Activated naive CD4-positive, alpha-beta T cell treated with anti-CD3 and anti-CD28 coated beads, Interleukin-2, amount 50 U/mL, for 24 hours (primary cell): ENCODE measurements around the gene UVRAG.
"Not testable (repeated sequence)": the region's sequence is repeated elsewhere in the genome, so short reads cannot be mapped to it uniquely, and the experiment has no call there.

Experiments
- H3K27ac Mint-ChIP-seq: one replicate; pipeline ENCODE4 v1.8.0; 2021; ENCODE audit warnings: mild to moderate bottlenecking, mixed read lengths
- H3K27me3 Mint-ChIP-seq: one replicate; pipeline ENCODE4 v1.8.0; 2021; ENCODE audit warnings: mixed read lengths
- H3K36me3 Mint-ChIP-seq: one replicate; pipeline ENCODE4 v1.8.0; 2021; ENCODE audit warnings: mixed read lengths
- H3K4me1 Mint-ChIP-seq: one replicate; pipeline ENCODE4 v1.8.0; 2021; ENCODE audit warnings: mixed read lengths
- H3K4me3 Mint-ChIP-seq: one replicate; pipeline ENCODE4 v1.8.0; 2021; ENCODE audit warnings: mild to moderate bottlenecking, mixed read lengths
- H3K9me3 Mint-ChIP-seq: one replicate; pipeline ENCODE4 v1.8.0; 2021; ENCODE audit warnings: mixed read lengths

Gene UVRAG

GRCh38 chr11:76067099-76067498, 252.1 kb downstream of the UVRAG start:
- Mint-ChIP-seq H3K9me3 (no peaks in the 10 kb centered on the region), H3K27me3 (no peaks in the 10 kb centered on the region), H3K4me1 (no peaks in the 10 kb centered on the region), H3K36me3 (peaks cover 21% of the 10 kb centered on the region), H3K27ac (no peak overlapping the region), H3K4me3 (no peak overlapping the region)

DNA sequence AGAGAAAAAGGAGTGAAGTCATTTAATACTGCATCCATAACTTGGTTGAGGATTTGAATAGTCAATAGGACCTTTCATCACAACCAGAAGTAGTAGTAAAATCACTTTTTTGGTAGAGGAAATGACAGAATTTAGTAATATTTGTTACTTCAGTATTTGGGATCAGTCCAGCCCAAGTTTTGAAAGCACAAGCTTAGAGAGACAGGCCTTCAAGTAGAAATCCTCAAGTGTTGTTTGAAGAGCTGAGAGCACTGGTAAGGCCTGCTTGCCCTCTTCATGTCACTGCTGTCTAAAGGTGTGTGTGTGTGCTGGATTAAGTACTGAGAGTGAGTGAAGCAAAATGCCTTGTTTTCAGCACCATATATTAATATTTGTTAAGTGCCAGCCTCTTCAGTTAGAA, 254.0 kb downstream of the UVRAG start:
- no peak overlapping the region for H3K27ac Mint-ChIP-seq
- H3K36me3 Mint-ChIP-seq, result peaks cover 22% of the 10 kb centered on the region
- H3K4me3 Mint-ChIP-seq, result no peak overlapping the region
- no peaks in the 10 kb centered on the region for H3K9me3 Mint-ChIP-seq
- H3K4me1 Mint-ChIP-seq, result no peaks in the 10 kb centered on the region
- H3K27me3 Mint-ChIP-seq, result no peaks in the 10 kb centered on the region

DNA sequence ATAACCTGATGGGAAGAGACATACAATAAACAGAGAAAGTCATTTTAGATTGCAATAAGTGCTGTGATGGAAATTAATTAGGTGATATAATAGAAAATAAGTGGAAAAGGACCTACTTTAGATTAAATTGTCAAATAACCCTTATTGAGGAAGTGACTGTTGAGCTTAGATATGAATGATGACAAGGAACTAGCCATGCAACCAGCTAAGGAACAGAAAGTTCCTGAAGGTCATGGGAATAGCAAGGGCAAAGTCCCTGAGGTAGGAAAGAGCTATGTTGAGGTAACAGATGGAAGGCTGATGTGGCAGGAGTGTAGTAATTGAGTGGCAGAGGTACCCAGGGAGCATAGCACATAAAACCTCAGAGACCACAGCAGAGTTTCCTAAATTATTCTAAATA, 256.1 kb downstream of the UVRAG start:
- H3K27me3 Mint-ChIP-seq, result no peaks in the 10 kb centered on the region
- no peaks in the 10 kb centered on the region for H3K9me3 Mint-ChIP-seq
- no peak overlapping the region for H3K27ac Mint-ChIP-seq
- H3K4me1 Mint-ChIP-seq, result peaks cover 8% of the 10 kb centered on the region
- H3K4me3 Mint-ChIP-seq, result no peak overlapping the region
- peaks cover 29% of the 10 kb centered on the region for H3K36me3 Mint-ChIP-seq

DNA sequence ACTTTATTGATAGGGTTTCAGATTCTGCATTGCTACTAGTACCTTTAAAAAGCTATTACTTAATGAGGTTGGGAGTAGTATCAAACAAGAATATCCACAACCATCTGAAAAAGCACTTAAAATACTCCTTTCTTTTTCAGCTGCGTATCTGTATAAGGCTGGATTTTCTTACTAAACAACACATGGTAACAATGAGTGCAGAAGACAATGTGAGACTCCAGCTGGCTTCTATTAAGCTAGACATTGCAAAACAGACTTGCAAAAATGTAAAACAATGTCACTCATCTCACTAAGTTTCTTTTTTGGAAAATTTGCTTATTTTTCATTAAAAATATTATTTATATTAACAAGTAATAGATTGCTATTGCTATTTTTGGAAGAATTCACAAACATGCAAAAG, 258.7 kb downstream of the UVRAG start:
- no peak overlapping the region for H3K4me3 Mint-ChIP-seq
- H3K4me1 Mint-ChIP-seq, result peaks cover 18% of the 10 kb centered on the region
- no peaks in the 10 kb centered on the region for H3K9me3 Mint-ChIP-seq
- H3K27ac Mint-ChIP-seq, result no peak overlapping the region
- H3K27me3 Mint-ChIP-seq, result no peaks in the 10 kb centered on the region
- H3K36me3 Mint-ChIP-seq, result peaks cover 22% of the 10 kb centered on the region

- peaks cover 23% of the 10 kb centered on the region for H3K36me3 Mint-ChIP-seq
- H3K27me3 Mint-ChIP-seq, result no peaks in the 10 kb centered on the region
- peaks cover 18% of the 10 kb centered on the region for H3K4me1 Mint-ChIP-seq
- H3K9me3 Mint-ChIP-seq, result no peaks in the 10 kb centered on the region
- H3K27ac Mint-ChIP-seq, result peak overlapping the region; percentile 43
- no peak overlapping the region for H3K4me3 Mint-ChIP-seq
These were observed 259.4 kb downstream of the UVRAG start for GRCh38 chr11:76074148-76075095.

DNA sequence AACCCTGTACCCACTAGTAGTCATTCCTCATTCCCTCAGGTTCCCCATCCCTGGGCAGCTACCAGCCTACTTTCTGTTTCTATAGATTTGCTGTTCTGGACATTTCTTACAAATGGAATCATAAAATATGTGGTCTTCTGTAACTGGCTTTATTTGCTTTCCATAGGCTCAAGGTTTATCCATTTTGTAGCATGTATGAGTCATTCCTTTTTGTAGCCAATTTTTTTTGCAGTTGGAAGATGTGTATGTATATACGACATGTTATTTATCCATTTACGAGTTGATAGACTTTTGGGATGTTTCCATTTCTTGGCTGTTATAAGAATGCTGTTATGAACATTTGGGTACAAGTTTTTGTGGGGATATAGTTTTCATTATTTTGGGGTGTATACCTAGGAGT, 260.7 kb downstream of the UVRAG start:
- no peaks in the 10 kb centered on the region for H3K27me3 Mint-ChIP-seq
- peaks cover 22% of the 10 kb centered on the region for H3K36me3 Mint-ChIP-seq
- H3K9me3 Mint-ChIP-seq, result no peaks in the 10 kb centered on the region
- H3K4me1 Mint-ChIP-seq, result peaks cover 21% of the 10 kb centered on the region
- H3K27ac Mint-ChIP-seq, result no peak overlapping the region
- H3K4me3 Mint-ChIP-seq, result no peak overlapping the region

DNA sequence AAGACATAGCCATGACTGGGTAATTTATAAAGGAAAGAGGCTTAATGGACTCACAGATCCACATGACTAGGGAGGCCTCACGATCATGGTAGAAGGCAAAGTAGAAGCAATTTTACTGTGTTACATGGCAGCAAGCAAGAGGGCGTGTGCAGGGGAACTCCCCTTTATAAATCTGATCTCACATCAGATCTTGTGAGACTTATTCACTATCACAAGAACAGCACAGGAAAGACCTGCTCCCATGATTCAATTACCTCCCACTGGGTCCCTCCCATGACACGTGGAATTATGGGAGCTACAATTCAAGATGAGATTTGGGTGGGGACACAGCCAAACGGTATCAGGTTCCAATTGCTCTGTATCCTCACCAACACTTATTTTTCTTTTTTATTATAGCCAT, 261.2 kb downstream of the UVRAG start:
- H3K27me3 Mint-ChIP-seq, H3K27ac Mint-ChIP-seq, H3K4me3 Mint-ChIP-seq, H3K9me3 Mint-ChIP-seq: not testable (repeated sequence)
- peaks cover 23% of the 10 kb centered on the region for H3K36me3 Mint-ChIP-seq
- H3K4me1 Mint-ChIP-seq, result peaks cover 21% of the 10 kb centered on the region

- Mint-ChIP-seq H3K36me3 (peaks cover 20% of the 10 kb centered on the region), H3K27me3 (no peaks in the 10 kb centered on the region), H3K27ac (no peak overlapping the region), H3K9me3 (no peaks in the 10 kb centered on the region), H3K4me1 (peaks cover 21% of the 10 kb centered on the region), H3K4me3 (no peak overlapping the region)
These were observed 261.7 kb downstream of the UVRAG start for GRCh38 chr11:76076749-76077148.

- H3K27me3 Mint-ChIP-seq, result no peaks in the 10 kb centered on the region
- H3K27ac Mint-ChIP-seq, result no peak overlapping the region
- H3K36me3 Mint-ChIP-seq, result peaks cover 17% of the 10 kb centered on the region
- H3K4me3 Mint-ChIP-seq, result no peak overlapping the region
- H3K9me3 Mint-ChIP-seq, result no peaks in the 10 kb centered on the region
- peaks cover 21% of the 10 kb centered on the region for H3K4me1 Mint-ChIP-seq
These were observed 262.7 kb downstream of the UVRAG start for GRCh38 chr11:76077575-76078150.

- not testable (repeated sequence) for H3K9me3 Mint-ChIP-seq, H3K27ac Mint-ChIP-seq, H3K27me3 Mint-ChIP-seq
These were observed 266.1 kb downstream of the UVRAG start for GRCh38 chr11:76081084-76081483.

GRCh38 chr11:76083563-76084451, 268.8 kb downstream of the UVRAG start:
- H3K9me3 Mint-ChIP-seq, result no peaks in the 10 kb centered on the region
- H3K4me3 Mint-ChIP-seq, result no peak overlapping the region
- H3K27ac Mint-ChIP-seq, result no peak overlapping the region

More at GRCh38 chr11:76081084-76081483, 266.1 kb downstream of the UVRAG start:
- H3K4me1 Mint-ChIP-seq, result peaks cover 13% of the 10 kb centered on the region
- not testable (repeated sequence) for H3K36me3 Mint-ChIP-seq, H3K4me3 Mint-ChIP-seq

GRCh38 chr11:76085270-76085669, 270.3 kb downstream of the UVRAG start:
- Mint-ChIP-seq H3K27ac (no peak overlapping the region), H3K9me3 (peaks cover 2% of the 10 kb centered on the region), H3K4me1 (no peaks in the 10 kb centered on the region), H3K4me3 (no peak overlapping the region), H3K27me3 (no peaks in the 10 kb centered on the region), H3K36me3 (peaks cover 20% of the 10 kb centered on the region)

More at GRCh38 chr11:76083563-76084451, 268.8 kb downstream of the UVRAG start:
- Mint-ChIP-seq H3K36me3 (peaks cover 17% of the 10 kb centered on the region), H3K27me3 (no peaks in the 10 kb centered on the region), H3K4me1 (peaks cover 3% of the 10 kb centered on the region)

DNA sequence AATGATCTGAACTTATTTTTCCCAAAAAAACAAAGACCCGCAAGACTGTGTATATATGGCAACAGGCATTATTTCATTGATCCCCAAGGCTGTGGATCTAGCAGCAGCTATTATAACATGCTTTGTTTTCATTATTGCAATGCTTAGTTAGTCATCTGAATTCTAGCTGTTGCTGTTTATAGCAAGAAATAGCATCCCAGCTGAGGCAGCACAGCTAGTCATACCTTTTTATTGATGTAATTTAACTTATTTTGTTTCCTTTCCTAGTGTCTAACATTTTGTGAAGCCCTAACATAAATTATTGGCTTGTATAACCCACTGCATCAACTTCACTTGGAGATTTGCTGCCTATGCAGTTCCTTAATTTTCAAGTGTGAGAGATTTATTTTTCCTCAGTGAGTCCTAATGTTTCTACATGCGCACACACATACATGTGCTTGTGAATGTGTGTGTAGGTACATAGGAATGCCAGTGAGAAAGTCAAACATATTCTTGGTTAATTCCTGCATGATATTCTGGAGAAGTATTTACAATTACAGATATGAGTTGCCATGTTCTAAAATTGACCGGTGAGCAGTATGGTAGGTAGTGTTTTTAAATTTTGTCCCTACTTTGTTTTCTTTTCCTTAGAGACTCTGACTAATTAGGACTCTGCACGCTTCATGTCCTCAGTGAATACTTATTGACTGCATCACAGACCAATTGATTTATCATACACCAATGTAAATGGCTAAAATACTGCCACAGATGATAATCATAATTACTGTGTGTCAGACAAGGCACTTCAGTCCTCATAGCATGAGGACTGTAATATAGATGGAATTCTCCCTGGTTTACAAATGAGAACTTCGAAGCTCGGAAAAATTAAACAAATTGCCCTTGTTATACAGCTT, 272.0 kb downstream of the UVRAG start:
- Mint-ChIP-seq H3K36me3 (peaks cover 30% of the 10 kb centered on the region), H3K4me3 (no peak overlapping the region), H3K9me3 (peaks cover 16% of the 10 kb centered on the region), H3K27me3 (no peaks in the 10 kb centered on the region), H3K4me1 (no peaks in the 10 kb centered on the region), H3K27ac (no peak overlapping the region)

- H3K9me3 Mint-ChIP-seq, result peaks cover 16% of the 10 kb centered on the region
- H3K36me3 Mint-ChIP-seq, result peaks cover 32% of the 10 kb centered on the region
- no peaks in the 10 kb centered on the region for H3K4me1 Mint-ChIP-seq
- no peak overlapping the region for H3K27ac Mint-ChIP-seq
- H3K4me3 Mint-ChIP-seq, result no peak overlapping the region
- no peaks in the 10 kb centered on the region for H3K27me3 Mint-ChIP-seq
These were observed 272.7 kb downstream of the UVRAG start for GRCh38 chr11:76087749-76088148.

DNA sequence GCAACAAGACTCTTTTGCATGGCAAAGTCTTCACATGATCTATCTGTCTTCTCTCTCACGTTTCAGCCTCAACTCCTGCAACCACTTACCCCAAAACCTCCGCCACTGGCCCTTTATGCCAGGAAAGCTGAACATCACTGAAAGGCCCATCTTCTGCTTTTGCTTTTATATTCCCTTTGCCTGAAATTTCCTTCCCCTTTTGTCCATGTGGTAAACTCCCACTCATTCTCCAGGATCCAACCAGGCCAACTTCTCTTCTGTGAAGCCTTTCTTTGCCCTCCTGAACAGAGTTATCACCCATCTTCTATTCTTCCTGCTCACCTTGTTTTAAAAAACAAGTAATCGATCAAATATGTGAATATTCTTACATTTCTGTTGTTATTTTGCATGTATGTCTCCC, 273.5 kb downstream of the UVRAG start:
- Mint-ChIP-seq H3K27me3 (no peaks in the 10 kb centered on the region), H3K36me3 (peaks cover 34% of the 10 kb centered on the region), H3K4me3 (no peak overlapping the region), H3K27ac (no peak overlapping the region), H3K9me3 (peaks cover 16% of the 10 kb centered on the region), H3K4me1 (no peaks in the 10 kb centered on the region)
